ENCODE measurements around the gene BAIAP3. TPM values are rescaled to one million over a fixed set of nuclear protein-coding genes. Genes with fewer than 3 reads are reported as not detected.
"Not testable (repeated sequence)": the region's sequence is repeated elsewhere in the genome, so short reads cannot be mapped to it uniquely, and the experiment has no call there.

BAIAP3 gene, protein sequence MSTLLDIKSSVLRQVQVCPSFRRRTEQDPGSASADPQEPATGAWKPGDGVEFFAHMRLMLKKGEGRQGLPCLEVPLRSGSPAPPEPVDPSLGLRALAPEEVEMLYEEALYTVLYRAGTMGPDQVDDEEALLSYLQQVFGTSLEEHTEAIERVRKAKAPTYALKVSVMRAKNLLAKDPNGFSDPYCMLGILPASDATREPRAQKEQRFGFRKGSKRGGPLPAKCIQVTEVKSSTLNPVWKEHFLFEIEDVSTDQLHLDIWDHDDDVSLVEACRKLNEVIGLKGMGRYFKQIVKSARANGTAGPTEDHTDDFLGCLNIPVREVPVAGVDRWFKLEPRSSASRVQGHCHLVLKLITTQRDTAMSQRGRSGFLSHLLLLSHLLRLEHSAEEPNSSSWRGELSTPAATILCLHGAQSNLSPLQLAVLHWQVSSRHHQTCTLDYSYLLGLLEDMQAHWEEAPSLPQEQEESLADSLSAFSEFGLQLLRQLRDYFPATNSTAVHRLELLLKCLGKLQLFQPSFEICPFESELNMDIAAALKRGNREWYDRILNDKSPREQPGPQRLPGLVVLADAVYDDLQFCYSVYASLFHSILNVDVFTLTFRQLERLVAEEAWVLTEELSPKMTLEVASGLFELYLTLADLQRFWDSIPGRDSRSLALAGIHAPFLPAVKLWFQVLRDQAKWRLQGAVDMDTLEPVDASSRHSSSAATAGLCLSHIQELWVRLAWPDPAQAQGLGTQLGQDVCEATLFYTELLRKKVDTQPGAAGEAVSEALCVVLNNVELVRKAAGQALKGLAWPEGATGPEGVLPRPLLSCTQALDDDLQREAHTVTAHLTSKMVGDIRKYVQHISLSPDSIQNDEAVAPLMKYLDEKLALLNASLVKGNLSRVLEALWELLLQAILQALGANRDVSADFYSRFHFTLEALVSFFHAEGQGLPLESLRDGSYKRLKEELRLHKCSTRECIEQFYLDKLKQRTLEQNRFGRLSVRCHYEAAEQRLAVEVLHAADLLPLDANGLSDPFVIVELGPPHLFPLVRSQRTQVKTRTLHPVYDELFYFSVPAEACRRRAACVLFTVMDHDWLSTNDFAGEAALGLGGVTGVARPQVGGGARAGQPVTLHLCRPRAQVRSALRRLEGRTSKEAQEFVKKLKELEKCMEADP
- 0.46 and 0.53 TPM in 2 replicates for total RNA-seq

- no peak for DNase-seq (ENCODE audit: low read depth, low spot score)
These were observed at the start of gene BAIAP3 for GRCh38 chr16:1333149-1333812. TSS of gene BAIAP3 (plus strand) at chr16:1333645. CDS start at chr16:1338550, 4,905 bp downstream.

- DNase-seq (ENCODE audit: low read depth, low spot score), result no peak
These were observed 49.3 kb upstream of the BAIAP3 start for GRCh38 chr16:1283996-1284616.

- DNase-seq (ENCODE audit: low read depth, low spot score), result no peak
These were observed 47.6 kb upstream of the BAIAP3 start for GRCh38 chr16:1285669-1286512.

- no peak for DNase-seq (ENCODE audit: low read depth, low spot score)
These were observed 46.8 kb upstream of the BAIAP3 start for GRCh38 chr16:1286513-1287094.

GRCh38 chr16:1287982-1288670 is 45.3 kb upstream of the BAIAP3 start:
- DNase-seq (ENCODE audit: low read depth, low spot score), result no peak

DNA sequence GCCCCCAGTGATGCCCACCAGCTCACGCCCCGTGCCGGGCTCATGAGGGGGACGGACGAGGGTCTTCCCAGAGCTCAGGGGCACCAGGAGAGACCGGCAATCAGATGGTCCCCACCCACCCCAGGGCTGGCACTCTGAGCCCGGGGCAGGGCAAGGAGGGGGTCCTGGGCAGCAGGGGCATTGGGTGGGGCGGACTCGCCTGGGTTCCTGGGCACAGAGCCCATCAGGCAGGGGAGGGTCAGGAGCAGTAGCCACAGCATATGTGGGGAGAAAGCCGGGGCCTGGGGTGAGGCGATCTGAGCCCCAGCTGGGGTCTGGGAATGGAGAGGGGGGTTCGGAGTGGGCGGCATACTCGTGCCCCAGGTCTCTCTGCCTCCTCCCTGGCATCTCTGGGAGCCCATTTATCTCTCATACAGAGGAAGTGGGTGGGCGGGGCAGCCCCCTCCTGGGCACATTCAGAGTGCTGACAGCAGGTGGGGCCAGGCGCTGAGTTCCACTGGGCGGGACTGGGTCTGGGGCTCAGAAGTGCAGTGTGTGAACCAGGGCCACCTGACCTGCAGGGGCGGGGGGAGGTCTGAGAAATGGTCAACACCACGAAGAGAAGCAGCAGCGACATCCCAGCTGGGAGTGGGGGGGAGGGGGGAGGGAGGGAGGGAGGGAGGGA is 44.5 kb upstream of the BAIAP3 start:
- no peak for DNase-seq (ENCODE audit: low read depth, low spot score)

DNA sequence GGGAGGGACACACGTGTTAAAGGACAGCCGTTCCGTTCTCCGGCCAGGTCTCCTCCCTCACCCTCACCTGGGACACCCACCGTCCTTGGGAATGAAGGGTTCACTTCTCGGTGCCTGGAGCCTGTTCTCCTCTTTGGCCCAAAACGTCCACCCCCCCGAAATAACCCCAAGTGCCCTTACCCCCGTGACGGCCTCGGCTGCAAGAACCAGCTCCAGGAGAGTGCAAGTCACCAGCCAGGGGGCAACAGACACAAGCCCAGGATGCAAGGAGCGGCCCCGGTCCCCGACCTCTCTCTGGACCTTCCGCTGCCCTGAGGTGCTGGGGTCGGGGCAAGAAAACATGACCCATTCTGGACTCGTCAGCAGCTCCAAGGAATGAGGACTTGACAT is 44.0 kb upstream of the BAIAP3 start:
- DNase-seq (ENCODE audit: low read depth, low spot score), result no peak

DNA sequence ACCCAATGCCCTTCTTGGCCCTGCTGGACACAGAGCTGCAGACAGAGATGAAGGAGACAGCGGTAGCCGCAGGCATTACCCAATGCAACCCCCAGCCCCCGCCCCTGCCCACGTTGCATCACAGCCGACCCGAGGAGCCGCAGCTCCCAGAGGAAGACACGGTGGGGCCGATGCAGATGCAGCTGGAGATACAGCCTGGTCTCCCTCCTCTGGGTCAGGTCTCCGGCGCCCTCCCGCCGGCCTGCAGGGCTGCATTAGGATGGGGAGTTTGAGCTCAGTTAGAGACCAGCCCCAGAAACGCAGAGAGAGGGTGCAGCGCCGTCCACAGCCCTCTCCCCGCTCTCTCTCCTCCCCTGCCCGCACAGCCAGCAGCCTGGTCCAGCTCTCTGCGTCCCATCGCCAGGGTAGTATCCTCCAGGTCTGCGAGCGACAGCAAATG is 43.4 kb upstream of the BAIAP3 start:
- no peak for DNase-seq (ENCODE audit: low read depth, low spot score)

DNA sequence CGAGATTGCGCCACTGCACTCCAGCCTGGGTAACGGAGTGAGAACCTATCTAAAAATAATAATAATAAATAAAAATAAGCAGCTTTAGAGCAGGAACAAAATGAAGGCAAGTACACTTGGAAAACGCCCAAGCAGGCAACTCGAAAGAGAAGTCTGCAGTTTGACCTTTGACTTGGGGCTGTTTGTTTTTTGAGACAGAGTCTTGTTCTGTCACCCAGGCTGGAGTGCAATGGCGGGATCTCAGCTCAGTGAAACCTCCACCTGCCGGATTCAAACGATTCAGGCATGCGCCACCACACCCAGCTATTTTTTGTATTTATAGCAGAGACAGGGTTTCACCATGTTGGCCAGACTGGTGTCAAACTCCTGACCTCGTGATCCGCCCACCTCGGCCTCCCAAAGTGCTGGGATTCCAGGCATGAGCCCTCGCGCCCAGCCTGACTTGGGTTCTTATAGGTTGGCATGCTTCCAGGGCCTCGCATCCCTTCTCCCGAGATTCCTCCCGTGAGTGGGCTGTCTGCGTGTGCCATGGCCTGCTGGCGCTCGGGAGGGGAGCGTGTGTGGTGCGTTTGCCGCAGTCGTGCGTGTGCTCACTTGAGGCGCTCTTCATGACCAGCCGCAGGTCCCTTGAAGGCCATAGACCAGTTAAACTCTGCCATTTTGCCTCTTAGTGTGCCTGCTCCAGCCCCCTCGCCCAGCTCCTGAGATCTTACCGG is 42.4 kb upstream of the BAIAP3 start:
- no peak for DNase-seq (ENCODE audit: low read depth, low spot score)

DNA sequence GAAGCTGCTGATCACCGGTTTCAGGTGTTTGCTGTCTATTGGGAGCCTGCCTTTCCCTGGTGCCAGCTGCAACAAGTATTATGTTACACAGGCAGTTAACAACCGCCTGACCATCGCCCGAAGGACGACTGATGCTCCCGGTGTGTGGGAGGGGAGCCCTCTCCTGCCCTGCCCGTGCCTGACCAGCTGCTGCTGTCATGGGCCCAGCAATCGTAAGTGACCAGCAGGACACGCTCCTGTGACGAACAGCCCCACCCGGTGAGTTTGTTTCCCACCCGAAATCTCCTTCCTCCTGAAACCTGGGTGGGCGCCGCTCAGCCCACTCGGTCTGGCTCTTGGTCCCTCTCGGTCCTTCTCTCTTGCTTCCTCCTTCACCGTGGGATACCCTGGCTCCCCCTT is 41.9 kb upstream of the BAIAP3 start:
- no peak for DNase-seq (ENCODE audit: low read depth, low spot score)

DNA sequence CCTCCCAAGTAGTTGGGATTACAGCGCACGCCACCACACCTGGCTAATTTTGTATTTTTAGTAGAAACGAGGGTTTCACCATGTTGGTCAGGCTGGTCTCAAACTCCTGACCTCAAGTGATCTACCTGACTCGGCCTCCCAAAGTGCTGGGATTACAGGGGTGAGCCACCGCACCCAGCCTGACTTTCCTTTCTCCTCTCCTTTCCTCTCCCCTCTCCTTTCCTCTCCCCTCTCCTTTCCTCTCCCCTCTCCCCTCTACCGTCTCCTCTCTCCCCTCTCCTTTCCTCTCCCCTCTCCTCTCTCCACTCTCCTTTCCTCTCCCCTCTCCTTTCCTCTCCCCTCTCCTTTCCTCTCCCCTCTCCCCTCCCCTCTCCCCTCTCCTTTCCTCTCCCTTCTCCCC is 41.2 kb upstream of the BAIAP3 start:
- not testable (repeated sequence) for DNase-seq (ENCODE audit: low read depth, low spot score)

DNA sequence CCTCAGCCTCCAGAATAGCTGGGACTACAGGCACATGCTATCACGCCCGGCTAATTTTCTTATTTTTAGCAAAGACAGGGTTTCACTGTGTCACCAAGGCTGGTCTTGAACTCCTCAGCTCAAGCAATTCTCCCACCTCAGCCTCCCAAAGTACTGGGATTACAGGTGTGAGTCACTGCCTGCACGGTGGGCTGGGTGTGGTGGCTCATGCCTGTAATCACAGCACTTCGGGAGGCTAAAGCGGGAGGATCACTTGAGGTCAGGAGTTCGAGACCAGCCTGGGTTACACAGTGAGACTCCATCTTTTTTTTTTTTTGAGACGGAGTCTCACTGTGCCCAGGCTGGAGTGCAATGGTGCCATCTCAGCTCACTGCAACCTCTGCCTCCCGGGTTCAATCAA is 40.6 kb upstream of the BAIAP3 start:
- not testable (repeated sequence) for DNase-seq (ENCODE audit: low read depth, low spot score)

GRCh38 chr16:1293921-1294656 is 39.4 kb upstream of the BAIAP3 start:
- no peak for DNase-seq (ENCODE audit: low read depth, low spot score)

DNA sequence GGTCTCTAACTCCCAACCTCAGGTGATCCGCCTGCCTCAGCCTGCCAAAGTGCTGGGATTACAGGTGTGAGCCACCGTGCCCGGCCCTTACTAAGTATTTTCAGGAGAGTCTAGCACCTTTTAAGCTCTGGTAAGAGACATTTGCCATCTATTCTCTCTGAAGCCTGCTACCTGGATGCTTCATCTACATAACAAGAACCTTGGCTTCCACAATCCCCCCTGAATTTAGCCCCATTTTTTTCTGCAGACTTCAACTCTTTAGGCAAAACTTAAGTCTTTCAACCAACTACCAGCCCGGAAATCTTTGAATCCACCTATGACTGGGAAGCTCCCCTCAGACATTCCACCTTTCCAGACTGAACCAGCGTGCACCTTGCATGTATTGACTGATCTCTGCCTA is 38.0 kb upstream of the BAIAP3 start:
- DNase-seq (ENCODE audit: low read depth, low spot score), result no peak

GRCh38 chr16:1296688-1297017 is 36.8 kb upstream of the BAIAP3 start:
- DNase-seq (ENCODE audit: low read depth, low spot score), result not testable (repeated sequence)

DNA sequence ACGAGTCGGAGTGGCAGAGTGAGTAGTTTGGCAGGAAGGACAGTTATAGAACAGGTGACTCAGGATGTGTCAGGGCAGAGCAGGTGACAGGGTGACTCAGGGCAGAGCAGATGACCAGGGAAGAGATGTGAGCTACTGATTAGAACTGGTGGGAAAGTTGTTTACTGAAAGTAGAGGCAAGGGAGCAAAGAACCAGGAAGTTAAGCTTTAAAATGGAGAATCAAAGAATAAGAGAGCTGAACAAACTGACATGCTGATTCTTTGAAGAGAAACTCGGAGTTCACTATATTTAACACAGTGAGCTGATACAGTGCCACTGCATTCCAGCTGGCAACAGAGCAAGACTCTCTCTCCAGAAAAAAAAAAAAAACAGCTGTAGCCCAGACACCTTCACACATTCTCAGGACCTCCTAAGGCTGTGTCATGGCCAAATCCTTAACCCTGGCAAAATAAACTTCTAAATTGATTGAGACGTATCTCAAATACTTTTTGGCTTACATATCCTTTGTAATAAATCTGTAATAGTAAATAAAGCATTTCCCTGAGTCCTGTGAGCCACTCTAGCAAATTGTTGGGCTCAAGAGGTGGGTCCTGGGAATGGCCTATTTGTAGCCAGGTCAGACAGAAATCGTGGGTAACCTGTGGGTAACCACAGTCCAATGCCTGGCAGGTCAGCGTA is 36.3 kb upstream of the BAIAP3 start:
- DNase-seq (ENCODE audit: low read depth, low spot score), result no peak

GRCh38 chr16:1298406-1298805 is 35.0 kb upstream of the BAIAP3 start:
- DNase-seq (ENCODE audit: low read depth, low spot score), result no peak

Measured in pulmonary artery endothelial cell (primary cell).